ENCODE data around the gene SAMD14.

The SAMD14 gene

GRCh38 chr17:50132104-50132794 is 2.3 kb upstream of the SAMD14 start:
- DNase-seq: no peak

- DNase-seq: no peak
Observed at GRCh38 chr17:50130559-50131305, 772 bp upstream of the SAMD14 start.

DNA sequence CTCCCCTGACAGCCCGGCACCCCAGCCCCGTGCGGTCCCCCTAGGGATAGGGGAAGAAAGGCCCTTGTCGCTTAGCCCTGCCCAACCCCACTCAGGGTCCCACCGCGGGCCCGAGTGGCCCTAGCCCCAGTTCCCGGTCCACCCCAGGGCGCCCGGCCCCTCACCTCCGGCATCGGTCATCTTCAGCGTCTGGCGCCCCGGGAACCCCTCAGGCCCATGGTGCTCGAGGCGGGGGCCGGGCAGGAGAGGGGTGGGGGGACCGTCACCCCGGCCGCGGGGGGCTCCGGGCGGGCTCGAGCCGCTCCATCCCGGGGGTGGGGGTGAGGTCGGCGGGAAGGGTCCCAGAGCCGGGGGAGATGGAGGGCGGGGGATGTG is 620 bp downstream of the SAMD14 start:
- no peak for DNase-seq

- DNase-seq: no peak
Observed at GRCh38 chr17:50128441-50129352, 1.3 kb downstream of the SAMD14 start.

GRCh38 chr17:50127697-50128361 is 2.1 kb downstream of the SAMD14 start:
- no peak for DNase-seq

DNA sequence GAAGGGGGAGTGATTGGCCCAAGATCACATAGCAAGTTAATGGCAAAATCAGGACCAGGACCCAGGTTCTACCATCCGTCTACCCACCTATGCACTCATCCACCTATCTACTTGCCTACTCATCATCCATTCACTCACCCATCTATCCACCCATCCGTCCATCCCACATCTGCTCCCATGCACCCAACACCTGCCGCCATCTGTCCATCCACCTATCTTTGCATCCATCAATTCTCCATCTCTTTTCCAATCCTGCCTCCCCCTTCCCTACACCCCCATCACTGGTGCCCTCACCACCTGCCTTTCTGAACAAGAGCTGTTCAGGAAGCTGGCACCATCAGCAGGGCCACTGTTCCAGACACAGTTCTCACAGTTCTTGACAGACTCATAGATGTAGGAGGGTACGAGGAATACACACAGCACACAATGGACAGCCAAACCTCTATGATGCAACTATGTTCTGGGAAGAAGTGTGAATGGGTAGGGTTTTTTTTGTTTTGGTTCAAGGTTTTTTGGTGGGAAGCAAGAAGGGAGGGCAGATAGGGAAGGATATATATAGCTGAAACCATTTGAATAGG is 4.5 kb downstream of the SAMD14 start:
- DNase-seq: no peak

- no peak for DNase-seq
Observed at GRCh38 chr17:50123649-50124349, 6.2 kb downstream of the SAMD14 start.

- no peak for DNase-seq
Observed at GRCh38 chr17:50122945-50123344, 7.0 kb downstream of the SAMD14 start.

DNA sequence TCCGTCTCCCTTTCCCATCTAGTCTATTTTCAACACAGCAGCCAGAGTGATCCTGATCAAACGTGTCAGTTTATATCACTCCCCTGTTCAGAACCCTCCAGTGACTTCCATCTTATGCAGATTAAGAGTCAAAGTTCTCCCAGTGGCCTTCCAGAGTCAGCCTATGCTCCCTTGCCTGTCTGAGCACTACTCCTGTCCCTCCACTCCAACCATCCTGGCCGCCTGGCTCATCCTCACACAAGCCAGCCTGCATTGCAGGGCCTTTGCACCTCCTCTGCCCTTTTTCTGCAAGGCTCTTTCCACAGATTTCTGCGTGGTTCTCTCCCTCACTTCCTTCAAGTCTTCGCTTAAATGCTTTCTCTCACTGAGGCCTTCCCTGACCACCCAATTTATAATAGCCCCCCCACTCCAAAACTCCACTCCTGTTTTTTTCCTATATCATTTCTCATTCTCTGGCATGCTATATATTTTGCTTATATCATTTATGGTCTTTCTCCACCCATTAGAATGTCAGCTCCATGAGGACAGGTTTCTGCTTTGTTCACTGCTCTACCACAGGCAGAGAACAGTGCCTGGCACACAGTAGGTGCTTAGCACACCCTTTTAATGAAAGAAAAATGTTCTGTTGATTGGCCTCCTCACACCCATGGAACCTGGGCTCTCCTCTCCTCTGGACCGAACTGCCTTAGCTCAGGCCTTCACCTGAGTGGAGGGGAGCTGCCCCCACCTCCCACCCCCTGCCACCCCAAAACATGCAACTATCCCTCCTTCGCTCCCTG is 9.3 kb downstream of the SAMD14 start:
- no peak for DNase-seq

DNA sequence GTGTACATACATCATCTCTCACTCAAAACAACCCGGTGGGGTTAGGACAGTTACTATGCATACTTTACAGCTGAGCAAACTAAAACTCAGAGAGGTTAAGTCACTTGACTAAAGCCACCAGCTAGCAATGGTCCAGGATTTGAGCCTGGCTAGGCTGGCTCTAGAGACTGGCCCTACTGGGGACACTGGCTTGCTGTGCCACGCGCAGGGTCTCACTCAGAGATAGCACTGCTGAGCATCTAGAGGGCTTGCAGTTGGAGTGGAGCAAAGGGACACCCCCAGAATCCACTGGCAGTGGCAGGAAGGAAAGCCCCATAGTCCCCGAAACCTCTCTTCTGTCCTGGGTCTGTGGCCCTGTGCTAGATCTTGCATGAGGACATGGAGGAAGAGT is 11.1 kb downstream of the SAMD14 start:
- DNase-seq: no peak

DNA sequence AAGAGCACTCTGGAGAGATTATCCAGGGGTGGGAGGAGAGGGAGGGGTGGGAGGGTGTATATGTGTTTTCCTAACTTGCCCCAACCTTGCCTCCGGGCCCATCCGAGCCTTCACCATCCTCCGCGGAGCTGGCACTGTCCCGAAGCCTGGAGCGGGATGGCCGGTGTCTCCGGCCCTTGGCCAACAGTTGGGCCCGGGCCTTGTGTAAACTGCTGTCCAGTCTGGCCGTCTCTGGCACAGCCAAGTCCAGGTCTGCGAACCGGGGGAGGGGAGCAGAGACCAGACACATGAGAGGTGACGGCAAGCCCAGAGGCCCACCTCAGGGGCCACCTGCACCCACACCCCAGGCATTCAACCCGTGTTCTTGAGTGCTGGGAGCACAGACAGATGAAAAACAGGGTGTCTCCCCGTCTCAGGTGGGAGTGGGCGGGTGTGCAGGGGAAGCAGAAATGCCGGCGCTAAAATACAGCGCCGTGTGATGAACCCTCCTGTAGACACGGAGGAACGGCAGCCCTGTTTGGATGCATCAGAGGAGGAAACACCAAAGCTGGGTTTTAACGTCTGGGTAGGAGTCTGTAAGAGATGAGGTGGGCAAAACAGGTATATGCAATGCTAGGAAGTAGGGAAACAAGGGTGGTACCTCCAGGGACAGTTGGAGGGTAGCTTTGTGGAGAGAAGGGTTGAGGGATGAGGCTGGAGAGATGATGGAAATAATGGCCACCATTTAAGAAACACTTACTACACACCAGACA is 11.7 kb downstream of the SAMD14 start:
- no peak for DNase-seq

- no peak for DNase-seq
Observed at GRCh38 chr17:50117202-50118051, 12.5 kb downstream of the SAMD14 start.

DNA sequence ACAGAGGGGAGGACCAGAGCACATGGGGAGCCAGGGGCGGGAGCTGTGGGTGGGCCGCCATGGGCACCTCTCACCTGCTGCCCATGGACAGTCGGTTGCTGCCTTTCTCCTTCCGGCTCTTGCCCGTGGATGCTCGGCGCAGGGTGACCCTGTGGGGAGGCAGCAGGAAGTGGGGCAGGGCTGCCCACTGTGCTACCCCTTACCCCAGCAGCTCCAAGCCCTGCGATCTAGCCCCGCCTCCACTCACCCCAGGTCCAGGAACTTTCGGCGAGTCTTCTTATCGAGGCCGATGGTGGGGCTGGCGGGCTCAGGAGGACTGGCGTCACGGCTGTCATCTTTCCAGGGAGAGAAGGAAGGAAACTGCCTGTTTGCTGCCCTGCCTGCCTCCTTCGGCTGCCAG is 14.2 kb downstream of the SAMD14 start:
- no peak for DNase-seq

- DNase-seq: peak in 1 of 2 experiments; percentile 45
Observed at GRCh38 chr17:50114849-50115357, 15.1 kb downstream of the SAMD14 start.

- DNase-seq: no peak
Observed at GRCh38 chr17:50114401-50114800, 15.6 kb downstream of the SAMD14 start.

DNA sequence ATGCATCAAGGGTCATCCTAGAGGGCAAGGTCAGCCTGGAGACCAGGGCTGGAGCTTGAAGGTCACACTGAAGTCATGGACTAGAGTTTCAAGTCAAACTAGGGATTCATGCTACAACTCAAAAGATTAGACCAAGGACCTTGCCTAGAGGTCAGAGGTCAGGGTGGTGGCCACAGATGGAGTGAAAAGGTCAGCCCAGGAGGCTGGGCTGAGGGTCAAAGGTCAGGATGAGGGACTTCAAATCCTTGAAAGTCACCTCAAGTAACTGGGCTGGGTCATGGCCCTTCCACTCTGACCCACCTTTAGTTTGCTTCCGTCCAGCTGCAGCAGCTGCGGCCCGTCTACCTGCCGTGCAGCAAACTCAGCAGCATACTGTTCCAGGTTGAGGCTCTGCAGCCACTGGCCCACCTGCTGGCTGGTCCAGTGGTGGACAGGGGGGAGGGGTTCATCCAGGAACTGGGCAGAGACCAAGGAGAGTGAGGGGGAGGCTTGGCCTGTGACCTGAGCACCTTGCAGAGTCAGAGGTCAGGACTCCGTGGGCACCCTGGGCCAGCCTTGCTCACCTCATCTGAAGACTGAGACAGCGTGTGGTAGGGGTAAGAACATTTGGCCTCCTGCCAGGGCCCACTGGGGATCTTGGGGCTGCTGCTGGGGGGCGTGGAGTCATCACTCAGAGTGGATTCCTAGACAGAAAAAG is 16.2 kb downstream of the SAMD14 start:
- DNase-seq: no peak

- no peak for DNase-seq
Observed at GRCh38 chr17:50112694-50113093, 17.3 kb downstream of the SAMD14 start.

Data from SW 1271 (cell line).